Measurements from ENCODE around the gene KIRREL3.

Gene KIRREL3

GRCh38 chr11:126619516-126619915 is 381.1 kb downstream of the KIRREL3 start:
- no peak for DNase-seq

GRCh38 chr11:126615845-126616244 is 384.7 kb downstream of the KIRREL3 start:
- DNase-seq = no peak

GRCh38 chr11:126613272-126613671 is 387.3 kb downstream of the KIRREL3 start:
- DNase-seq = no peak

- no peak for DNase-seq
Observed at GRCh38 chr11:126612671-126613070, 387.9 kb downstream of the KIRREL3 start.

- no peak for DNase-seq
Observed at GRCh38 chr11:126611438-126611837, 389.1 kb downstream of the KIRREL3 start.

GRCh38 chr11:126608658-126609057 is 391.9 kb downstream of the KIRREL3 start:
- no peak for DNase-seq

GRCh38 chr11:126607776-126608541 is 392.6 kb downstream of the KIRREL3 start:
- DNase-seq = no peak

- DNase-seq = peak; percentile 6
Observed at GRCh38 chr11:126607374-126607773, 393.2 kb downstream of the KIRREL3 start.

- DNase-seq = no peak
Observed at GRCh38 chr11:126606484-126606883, 394.1 kb downstream of the KIRREL3 start.

- no peak for DNase-seq
Observed at GRCh38 chr11:126604461-126604860, 396.1 kb downstream of the KIRREL3 start.

- no peak for DNase-seq
Observed at GRCh38 chr11:126603486-126603885, 397.1 kb downstream of the KIRREL3 start.

GRCh38 chr11:126602993-126603392 is 397.6 kb downstream of the KIRREL3 start:
- no peak for DNase-seq

GRCh38 chr11:126602349-126602940 is 398.1 kb downstream of the KIRREL3 start:
- DNase-seq = no peak

GRCh38 chr11:126601550-126602215 is 398.9 kb downstream of the KIRREL3 start:
- no peak for DNase-seq

GRCh38 chr11:126601136-126601535 is 399.4 kb downstream of the KIRREL3 start:
- no peak for DNase-seq

GRCh38 chr11:126599217-126599897 is 401.2 kb downstream of the KIRREL3 start:
- no peak for DNase-seq

- DNase-seq = no peak
Observed at GRCh38 chr11:126598344-126599216, 402.0 kb downstream of the KIRREL3 start.

- no peak for DNase-seq
Observed at GRCh38 chr11:126597041-126597440, 403.5 kb downstream of the KIRREL3 start.

GRCh38 chr11:126596474-126596873 is 404.1 kb downstream of the KIRREL3 start:
- no peak for DNase-seq

- no peak for DNase-seq
Observed at GRCh38 chr11:126595560-126595959, 405.0 kb downstream of the KIRREL3 start.

- DNase-seq = no peak
Observed at GRCh38 chr11:126594921-126595367, 405.6 kb downstream of the KIRREL3 start.

Data from activated CD4-positive, alpha-beta T cell treated with anti-CD3 and anti-CD28 coated beads, Interleukin-2, amount 50 U/mL, for 16 hours (primary cell).